Type B pancreatic cell (in vitro differentiated cells): ENCODE measurements around the gene SMTNL2. TPM values are rescaled to one million over a fixed set of nuclear protein-coding genes. Genes with fewer than 3 reads are reported as not detected.
"Not testable (repeated sequence)": the region's sequence is repeated elsewhere in the genome, so short reads cannot be mapped to it uniquely, and the experiment has no call there.

ENCODE experiments used
- DNase-seq: peaks from one replicate; pipeline ENCODE4 v3.0.0; 2021; ENCODE audit warnings: mixed read lengths; ENCODE audit not compliant: unreplicated experiment; ENCODE audit errors: extremely low spot score
- H3K27ac Mint-ChIP-seq: 2 replicates; pipeline ENCODE4 v1.8.0; 2021; ENCODE audit warnings: mild to moderate bottlenecking, mixed read lengths
- H3K27me3 Mint-ChIP-seq: 2 replicates; pipeline ENCODE4 v1.8.0; 2021; ENCODE audit warnings: mixed read lengths
- H3K36me3 Mint-ChIP-seq: 2 replicates; pipeline ENCODE4 v1.8.0; 2021; ENCODE audit warnings: mixed read lengths
- H3K4me1 Mint-ChIP-seq: one replicate; pipeline ENCODE4 v1.8.0; 2021; ENCODE audit warnings: mixed read lengths; ENCODE audit not compliant: unreplicated experiment
- H3K4me3 Mint-ChIP-seq: 2 replicates; pipeline ENCODE4 v1.8.0; 2021; ENCODE audit warnings: mild to moderate bottlenecking, mixed read lengths
- H3K9me3 Mint-ChIP-seq: 2 replicates; pipeline ENCODE4 v1.8.0; 2021; ENCODE audit warnings: mixed read lengths
- total RNA-seq: library from RNA; stranded (reverse); gene quantifications from 2 replicates; pipeline ENCODE4 v1.2.1, GENCODE V29; 2021; ENCODE audit warnings: low replicate concordance
- TF ChIP-seq, protein P1 (sequence below): fragments of 200-600 bp; sonication (generic); conservative IDR thresholded peaks from 2 replicates; pipeline ENCODE4 v1.5.0; 2021; ENCODE audit warnings: antibody characterized with exemption, mild to moderate bottlenecking

Gene SMTNL2
- total RNA-seq, 1 donor from 2014 or later, result 25.5 TPM

DNA sequence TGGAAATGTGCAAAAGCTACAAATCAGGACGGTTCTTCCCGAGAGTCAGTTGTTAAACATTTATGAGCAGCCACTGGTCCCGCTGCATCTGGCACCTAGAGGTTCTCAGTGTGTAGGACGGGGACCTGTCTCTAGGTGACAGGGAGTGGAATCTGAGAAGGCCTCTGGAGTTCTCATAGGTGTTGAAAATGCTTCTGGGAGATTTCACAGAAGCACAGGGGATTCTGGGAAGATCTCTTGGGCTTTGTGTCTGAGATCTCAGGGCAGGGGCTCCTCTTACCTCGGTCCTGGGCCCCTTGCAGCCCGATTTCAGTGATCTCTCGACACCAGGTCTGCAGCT lies 48.2 kb downstream of the SMTNL2 start:
- H3K4me3 Mint-ChIP-seq, result no peak overlapping the region
- TF ChIP-seq, protein P1, sequence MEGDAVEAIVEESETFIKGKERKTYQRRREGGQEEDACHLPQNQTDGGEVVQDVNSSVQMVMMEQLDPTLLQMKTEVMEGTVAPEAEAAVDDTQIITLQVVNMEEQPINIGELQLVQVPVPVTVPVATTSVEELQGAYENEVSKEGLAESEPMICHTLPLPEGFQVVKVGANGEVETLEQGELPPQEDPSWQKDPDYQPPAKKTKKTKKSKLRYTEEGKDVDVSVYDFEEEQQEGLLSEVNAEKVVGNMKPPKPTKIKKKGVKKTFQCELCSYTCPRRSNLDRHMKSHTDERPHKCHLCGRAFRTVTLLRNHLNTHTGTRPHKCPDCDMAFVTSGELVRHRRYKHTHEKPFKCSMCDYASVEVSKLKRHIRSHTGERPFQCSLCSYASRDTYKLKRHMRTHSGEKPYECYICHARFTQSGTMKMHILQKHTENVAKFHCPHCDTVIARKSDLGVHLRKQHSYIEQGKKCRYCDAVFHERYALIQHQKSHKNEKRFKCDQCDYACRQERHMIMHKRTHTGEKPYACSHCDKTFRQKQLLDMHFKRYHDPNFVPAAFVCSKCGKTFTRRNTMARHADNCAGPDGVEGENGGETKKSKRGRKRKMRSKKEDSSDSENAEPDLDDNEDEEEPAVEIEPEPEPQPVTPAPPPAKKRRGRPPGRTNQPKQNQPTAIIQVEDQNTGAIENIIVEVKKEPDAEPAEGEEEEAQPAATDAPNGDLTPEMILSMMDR, result no peak
- H3K36me3 Mint-ChIP-seq, result no peaks in the 10 kb centered on the region
- H3K4me1 Mint-ChIP-seq, result peaks cover 11% of the 10 kb centered on the region
- no peak for DNase-seq
- H3K27me3 Mint-ChIP-seq, result peaks cover 43% of the 10 kb centered on the region
- no peak overlapping the region for H3K27ac Mint-ChIP-seq
- H3K9me3 Mint-ChIP-seq, result no peaks in the 10 kb centered on the region

DNA sequence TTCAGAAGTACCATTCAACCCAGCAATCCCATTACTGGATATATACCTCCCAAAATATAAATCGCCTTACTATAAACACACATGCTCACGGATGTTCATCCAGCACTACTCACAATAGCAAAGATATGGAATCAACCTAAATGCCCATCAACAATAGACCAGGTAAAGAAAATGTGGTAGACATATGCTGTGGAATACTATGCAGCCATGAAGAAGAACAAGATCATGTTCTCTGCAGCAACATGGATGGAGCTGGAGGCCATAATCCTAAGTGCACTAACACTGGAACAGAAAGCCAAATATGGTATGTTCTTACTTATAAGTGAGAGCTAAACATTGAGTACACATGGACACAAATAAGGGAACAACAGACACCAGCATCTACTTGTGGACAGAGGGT lies 49.3 kb downstream of the SMTNL2 start:
- Mint-ChIP-seq H3K27ac (no peak overlapping the region), H3K36me3 (no peaks in the 10 kb centered on the region), H3K4me1 (peaks cover 11% of the 10 kb centered on the region), H3K4me3 (no peak overlapping the region), H3K9me3 (no peaks in the 10 kb centered on the region), H3K27me3 (peaks cover 51% of the 10 kb centered on the region)
- DNase-seq, result no peak
- TF ChIP-seq, protein P1, result no peak

DNA sequence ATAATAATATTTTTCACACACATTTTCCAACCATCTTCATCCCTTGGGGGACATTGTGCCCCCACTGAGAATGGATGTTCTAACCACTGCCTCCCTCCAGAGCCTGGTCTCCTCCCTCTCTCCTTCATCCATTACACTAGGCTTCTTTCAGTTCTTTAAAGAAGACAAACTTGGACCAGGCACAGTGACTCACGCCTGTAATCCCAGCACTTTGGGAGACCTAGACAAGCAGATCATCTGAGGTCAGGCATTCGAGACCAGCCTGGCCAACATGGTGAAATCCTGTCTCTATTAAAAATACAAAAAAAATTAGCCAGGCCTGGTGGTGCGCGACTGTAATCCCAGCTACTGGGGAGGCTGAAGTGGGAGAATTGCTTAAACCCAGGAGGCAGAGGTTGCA lies 50.6 kb downstream of the SMTNL2 start:
- Mint-ChIP-seq H3K27me3 (peaks cover 59% of the 10 kb centered on the region), H3K36me3 (no peaks in the 10 kb centered on the region)
- TF ChIP-seq, protein P1, result no peak

DNA sequence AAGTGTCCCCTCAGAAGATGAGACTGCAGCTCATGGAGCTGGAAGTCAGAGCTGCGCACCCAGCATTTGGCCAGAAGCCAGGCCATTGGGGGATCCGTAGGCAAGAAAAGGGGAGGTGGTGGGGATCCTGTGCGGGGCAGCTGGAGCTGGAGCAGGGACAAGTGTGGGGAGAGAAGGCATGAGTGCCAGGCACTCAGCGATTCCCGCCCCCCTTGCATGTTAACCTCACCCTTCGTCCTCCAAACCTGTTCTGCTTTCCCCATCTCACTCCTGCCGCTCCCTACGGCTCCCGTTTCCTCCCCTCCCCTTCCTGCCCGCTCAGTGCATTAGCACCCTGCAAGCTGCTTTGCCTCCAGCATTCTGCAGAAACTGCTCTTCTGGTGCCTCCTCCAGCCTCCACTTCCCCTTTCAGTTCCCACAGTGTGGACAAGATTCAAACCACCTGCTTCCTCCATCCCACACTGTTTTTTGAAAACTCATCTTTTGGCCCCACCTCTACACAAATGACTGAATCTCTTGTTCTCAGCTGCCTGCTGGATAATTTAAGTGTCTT lies 51.6 kb downstream of the SMTNL2 start:
- Mint-ChIP-seq H3K9me3 (no peaks in the 10 kb centered on the region), H3K4me1 (peaks cover 18% of the 10 kb centered on the region), H3K27ac (no peak overlapping the region), H3K27me3 (peaks cover 65% of the 10 kb centered on the region), H3K4me3 (no peak overlapping the region), H3K36me3 (no peaks in the 10 kb centered on the region)
- no peak for DNase-seq
- TF ChIP-seq, protein P1, result no peak

More for the DNA sequence above, 50.6 kb downstream of the SMTNL2 start:
- no peak for DNase-seq
- H3K4me3 Mint-ChIP-seq, result no peak overlapping the region
- H3K4me1 Mint-ChIP-seq, result peaks cover 18% of the 10 kb centered on the region
- no peak overlapping the region for H3K27ac Mint-ChIP-seq
- H3K9me3 Mint-ChIP-seq, result no peaks in the 10 kb centered on the region

DNA sequence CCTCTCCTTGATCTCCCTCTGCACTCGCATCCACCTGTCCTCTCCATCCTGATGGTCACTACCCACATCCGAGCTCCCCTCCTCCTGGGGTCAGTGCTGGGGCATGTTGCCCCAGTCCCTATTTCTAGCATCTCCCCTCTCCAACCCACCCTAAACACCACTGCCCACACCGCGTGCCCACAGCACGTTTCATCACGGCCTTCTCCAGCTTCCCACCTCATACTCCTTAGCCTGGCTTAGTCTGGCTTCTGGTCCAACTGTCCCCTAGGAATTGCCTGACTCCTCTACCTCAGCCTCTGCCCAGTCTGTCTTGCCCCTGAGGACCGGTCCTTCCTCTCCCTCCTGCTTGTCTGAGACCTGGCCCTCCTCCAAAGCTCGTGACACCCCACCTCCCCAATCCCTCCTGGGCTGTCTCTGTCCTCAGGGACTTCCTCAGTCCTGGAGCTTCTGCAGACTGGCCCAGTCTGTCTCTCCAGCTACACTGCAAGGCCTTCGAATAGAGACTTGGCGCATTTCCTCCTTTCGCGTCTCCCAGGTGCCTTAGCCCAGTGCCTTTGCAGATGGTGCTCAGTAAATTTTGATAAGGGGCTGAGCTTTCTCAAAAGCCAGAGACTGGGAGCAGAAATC lies 52.3 kb downstream of the SMTNL2 start:
- no peaks in the 10 kb centered on the region for H3K36me3 Mint-ChIP-seq
- no peaks in the 10 kb centered on the region for H3K9me3 Mint-ChIP-seq
- no peak overlapping the region for H3K4me3 Mint-ChIP-seq
- TF ChIP-seq, protein P1, result no peak
- peaks cover 72% of the 10 kb centered on the region for H3K27me3 Mint-ChIP-seq
- DNase-seq, result no peak
- peaks cover 19% of the 10 kb centered on the region for H3K4me1 Mint-ChIP-seq
- no peak overlapping the region for H3K27ac Mint-ChIP-seq

DNA sequence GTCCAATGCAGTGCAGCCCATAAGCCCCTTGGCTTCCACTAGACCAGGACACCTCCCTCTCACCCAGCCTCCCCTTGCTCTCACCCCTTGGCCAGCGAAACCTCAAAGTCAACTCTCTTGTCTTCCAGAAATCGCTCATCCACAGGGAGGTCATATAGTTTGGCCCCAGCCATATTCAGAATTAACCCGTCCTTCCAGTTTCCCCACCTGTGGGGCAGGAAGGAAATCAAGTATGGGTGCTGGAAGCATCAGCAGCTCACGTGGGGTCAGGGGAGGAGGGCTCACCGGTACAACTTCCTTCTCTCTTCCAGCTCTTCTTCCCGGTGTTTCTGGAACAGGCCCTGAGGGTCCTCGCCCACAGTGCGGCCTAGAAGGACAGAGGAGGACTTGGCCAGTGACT lies 54.4 kb downstream of the SMTNL2 start:
- Mint-ChIP-seq H3K4me1 (peaks cover 21% of the 10 kb centered on the region), H3K4me3 (peak overlapping the region; percentile 79), H3K27me3 (peaks cover 83% of the 10 kb centered on the region)
- H3K27ac Mint-ChIP-seq, H3K9me3 Mint-ChIP-seq, H3K36me3 Mint-ChIP-seq, DNase-seq: not testable (repeated sequence)

DNA sequence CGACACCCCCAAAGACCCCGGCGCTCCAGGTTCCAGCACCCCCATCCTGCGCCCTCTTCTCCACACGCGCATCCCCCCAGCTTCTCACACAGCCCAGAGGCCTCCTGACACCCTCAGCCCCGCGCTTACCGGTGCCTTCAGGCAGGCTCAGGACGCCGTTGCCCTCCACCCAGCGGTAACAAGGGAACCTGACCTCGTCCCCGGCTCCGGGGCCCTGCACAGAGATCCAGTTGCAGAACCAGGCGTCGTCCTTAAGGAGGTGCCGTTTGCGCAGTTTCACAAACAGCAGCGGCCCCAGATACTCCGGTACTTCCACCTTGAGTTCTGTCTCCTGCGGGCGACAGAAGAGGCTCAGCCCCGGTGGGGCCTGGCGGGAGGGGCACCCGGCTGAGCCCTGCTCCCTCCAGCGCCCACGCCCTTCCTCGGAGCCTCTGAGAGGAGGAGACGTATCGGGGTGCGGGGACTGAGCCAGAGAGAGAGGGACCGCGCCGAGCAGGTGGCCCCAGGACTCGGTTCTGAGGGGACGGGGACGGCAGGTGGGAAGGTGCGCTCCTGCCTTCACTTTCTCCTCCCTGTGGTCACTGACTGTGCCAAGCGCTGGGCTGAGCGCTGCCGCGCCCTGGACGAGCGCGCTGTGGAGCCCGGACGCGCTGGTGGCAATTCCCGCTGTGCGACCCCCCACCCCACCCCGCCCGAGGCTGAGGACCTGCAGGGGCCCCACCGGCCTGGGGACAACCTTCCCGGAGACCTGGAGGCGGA lies 55.2 kb downstream of the SMTNL2 start:
- not testable (repeated sequence) for DNase-seq

DNA sequence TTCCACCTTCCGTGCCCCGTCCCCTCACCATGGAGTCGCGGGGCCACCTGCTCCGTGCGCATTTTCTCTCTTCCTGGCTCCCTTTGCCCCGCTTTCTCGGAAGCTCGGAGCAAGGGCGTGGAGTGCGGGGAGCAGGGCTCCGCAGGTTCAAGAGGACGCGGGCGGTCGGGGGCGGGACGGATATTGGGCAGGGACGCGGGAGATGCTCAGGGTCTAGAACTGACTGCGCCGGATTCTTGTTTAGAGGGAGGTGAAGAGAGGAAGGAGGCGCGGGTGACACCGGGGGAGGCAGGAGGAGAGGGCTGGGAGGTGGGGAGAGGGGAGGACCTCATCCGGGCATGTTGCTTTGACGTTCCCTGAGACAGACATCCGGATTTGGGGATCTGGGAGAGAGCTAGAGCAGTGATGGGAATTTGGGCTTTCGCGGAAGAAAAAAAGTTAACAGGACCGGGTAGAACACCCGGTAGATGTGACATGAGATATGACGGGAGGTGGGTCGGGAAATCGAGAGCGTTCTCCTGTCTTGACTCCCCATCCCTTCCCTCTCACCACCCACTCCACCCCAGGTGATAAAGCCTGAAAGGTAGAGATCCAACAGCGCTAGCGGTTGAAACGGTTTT lies 56.4 kb downstream of the SMTNL2 start:
- DNase-seq, H3K9me3 Mint-ChIP-seq, H3K27ac Mint-ChIP-seq, H3K36me3 Mint-ChIP-seq: not testable (repeated sequence)
- H3K4me1 Mint-ChIP-seq, result peaks cover 21% of the 10 kb centered on the region
- H3K4me3 Mint-ChIP-seq, result peak overlapping the region; percentile 70
- peaks cover 85% of the 10 kb centered on the region for H3K27me3 Mint-ChIP-seq

More for the DNA sequence above, 55.2 kb downstream of the SMTNL2 start:
- Mint-ChIP-seq H3K4me1 (peaks cover 21% of the 10 kb centered on the region), H3K4me3 (peak overlapping the region; percentile 79), H3K27me3 (peaks cover 86% of the 10 kb centered on the region)
- H3K36me3 Mint-ChIP-seq, H3K9me3 Mint-ChIP-seq, H3K27ac Mint-ChIP-seq: not testable (repeated sequence)
